Left ventricle myocardium inferior (tissue), 1 donor: Measurements from ENCODE around the gene MACROD2. TPM values are rescaled to one million over a fixed set of nuclear protein-coding genes. Genes with fewer than 3 reads are reported as not detected.

Source experiments
- DNase-seq: peaks from one replicate; pipeline ENCODE4 v3.0.0-alpha.2; 2020
- H3K27ac ChIP-seq: fragments of 200-600 bp; replicated peaks from 2 replicates; pipeline ENCODE4 v1.8.0; 2021
- H3K27me3 ChIP-seq: fragments of 200-600 bp; 2 replicates; pipeline ENCODE4 v1.8.0; 2021; ENCODE audit warnings: low read depth
- H3K36me3 ChIP-seq: fragments of 200-600 bp; 2 replicates; pipeline ENCODE4 v1.8.0; 2021
- H3K4me1 ChIP-seq: fragments of 200-600 bp; 2 replicates; pipeline ENCODE4 v1.8.0; 2021
- H3K4me3 ChIP-seq: fragments of 200-600 bp; 2 replicates; pipeline ENCODE4 v1.8.0; 2021; ENCODE audit warnings: mild to moderate bottlenecking, moderate library complexity
- H3K9me3 ChIP-seq: fragments of 200-600 bp; replicated peaks from 2 replicates; pipeline ENCODE4 v1.8.0; 2021
- CTCF ChIP-seq: fragments of 200-600 bp; IDR thresholded peaks from 2 replicates; pipeline ENCODE4 v1.8.0; 2021; ENCODE audit warnings: antibody characterized with exemption, mild to moderate bottlenecking, borderline replicate concordance
- intact Hi-C: fragments of 100-400 bp; cut with micrococcal nuclease; formaldehyde crosslinking; loops from one replicate; pipeline ENCODE4 v1.11.0; 2022
- total RNA-seq: library from RNA; stranded (reverse); fragmentation: NEBNext Ultra II Directional; extraction: Animal tissue kit (Norgen Biotek cat#: 25700); gene quantifications from one replicate; pipeline ENCODE4 v1.2.1, GENCODE V29; 2021
- donor health status: DM: no; HTN: yes; CAD: no; lungs with severe emphysema.

Gene MACROD2
- total RNA-seq, 1 donor from 2014 or later = 3.6 TPM

GRCh38 chr20:15913391-15914025, 1918.2 kb downstream of the MACROD2 start:
- no peak overlapping the region for H3K27ac ChIP-seq
- no peak for TF ChIP-seq CTCF
- DNase-seq = no peak
- H3K4me1 ChIP-seq = no peaks in the 10 kb centered on the region
- intact Hi-C loops = no loop called here
- H3K27me3 ChIP-seq = peaks cover 6% of the 10 kb centered on the region
- no peaks in the 10 kb centered on the region for H3K9me3 ChIP-seq
- H3K4me3 ChIP-seq = no peak overlapping the region
- no peaks in the 10 kb centered on the region for H3K36me3 ChIP-seq

- no peaks in the 10 kb centered on the region for H3K36me3 ChIP-seq
- H3K4me3 ChIP-seq = no peak overlapping the region
- H3K27ac ChIP-seq = no peak overlapping the region
- H3K4me1 ChIP-seq = no peaks in the 10 kb centered on the region
- intact Hi-C loops = no loop called here
- no peak for TF ChIP-seq CTCF
- H3K27me3 ChIP-seq = peaks cover 6% of the 10 kb centered on the region
- no peaks in the 10 kb centered on the region for H3K9me3 ChIP-seq
- no peak for DNase-seq
Observed at GRCh38 chr20:15916623-15917022, 1921.3 kb downstream of the MACROD2 start.

GRCh38 chr20:15917283-15917682, 1922.0 kb downstream of the MACROD2 start:
- H3K4me1 ChIP-seq = no peaks in the 10 kb centered on the region
- no peak for DNase-seq
- H3K27me3 ChIP-seq = peaks cover 6% of the 10 kb centered on the region
- H3K27ac ChIP-seq = no peak overlapping the region
- no peak overlapping the region for H3K4me3 ChIP-seq
- H3K36me3 ChIP-seq = no peaks in the 10 kb centered on the region
- H3K9me3 ChIP-seq = no peaks in the 10 kb centered on the region
- no peak for TF ChIP-seq CTCF
- intact Hi-C loops = no loop called here

- H3K27me3 ChIP-seq = peaks cover 6% of the 10 kb centered on the region
- no peak overlapping the region for H3K4me3 ChIP-seq
- no peaks in the 10 kb centered on the region for H3K9me3 ChIP-seq
- H3K36me3 ChIP-seq = no peaks in the 10 kb centered on the region
- no peak for TF ChIP-seq CTCF
- H3K4me1 ChIP-seq = no peaks in the 10 kb centered on the region
- intact Hi-C loops = no loop called here
- no peak for DNase-seq
- H3K27ac ChIP-seq = no peak overlapping the region
Observed at GRCh38 chr20:15918631-15919030, 1923.3 kb downstream of the MACROD2 start.

- peaks cover 6% of the 10 kb centered on the region for H3K27me3 ChIP-seq
- no peaks in the 10 kb centered on the region for H3K9me3 ChIP-seq
- H3K36me3 ChIP-seq = no peaks in the 10 kb centered on the region
- no peak overlapping the region for H3K27ac ChIP-seq
- no peak overlapping the region for H3K4me3 ChIP-seq
- no peak for TF ChIP-seq CTCF
- H3K4me1 ChIP-seq = no peaks in the 10 kb centered on the region
- intact Hi-C loops = no loop called here
- DNase-seq = no peak
Observed at GRCh38 chr20:15919118-15919517, 1923.8 kb downstream of the MACROD2 start.
